SHP77 (cell line): ENCODE measurements around the gene SLC9A9.
A peak's percentile ranks its signal among the peaks of the same experiment; 100 is the strongest.

ENCODE experiments used
- DNase-seq, 2 experiments: peaks; one replicate each; lab custom pipeline; 2025; lab: John Stamatoyannopoulos, UW

SLC9A9 gene

DNA sequence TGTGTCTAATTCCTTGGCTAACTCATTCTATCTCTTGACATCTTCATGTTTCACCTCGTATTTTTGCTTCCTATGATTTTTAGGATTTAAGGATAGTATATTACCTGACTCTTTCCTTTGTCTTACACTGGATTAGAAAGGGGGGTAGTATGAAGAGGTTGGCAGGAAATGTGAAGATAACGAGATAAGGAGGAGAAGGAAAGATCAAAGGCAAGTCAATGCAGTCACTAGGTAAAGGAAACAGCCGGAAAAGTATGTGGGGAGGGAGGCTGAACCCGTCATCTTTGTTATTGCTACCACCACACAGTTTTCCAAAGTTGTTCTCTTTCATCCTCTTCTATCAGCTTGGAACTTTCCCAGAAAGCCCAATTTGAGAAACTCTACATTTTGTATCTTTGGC is 90.6 kb downstream of the SLC9A9 start:
- no peak for DNase-seq

- DNase-seq: no peak
These were observed 92.3 kb downstream of the SLC9A9 start for GRCh38 chr3:143755978-143756377.

DNA sequence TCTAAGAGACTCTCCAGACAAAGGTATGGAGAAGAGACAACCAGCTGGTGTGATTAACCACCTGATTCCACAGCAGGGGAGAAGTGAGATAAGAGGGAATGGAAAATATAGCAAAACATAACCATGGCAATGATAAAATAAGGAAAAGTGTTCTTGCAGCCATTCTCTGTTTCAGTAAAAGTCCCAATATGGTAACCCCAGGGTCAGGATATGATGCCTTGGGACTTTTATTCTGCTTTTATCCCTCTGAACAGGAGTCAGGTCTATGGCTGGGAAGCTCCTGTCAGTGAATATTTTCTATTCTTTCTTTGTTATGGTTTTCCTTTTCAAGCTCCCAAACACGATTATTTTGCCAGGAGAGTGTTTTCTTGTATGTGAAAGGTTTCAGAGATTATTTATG is 94.2 kb downstream of the SLC9A9 start:
- no peak for DNase-seq

GRCh38 chr3:143753456-143753855 is 94.8 kb downstream of the SLC9A9 start:
- no peak for DNase-seq

GRCh38 chr3:143753006-143753405 is 95.3 kb downstream of the SLC9A9 start:
- DNase-seq: no peak

DNA sequence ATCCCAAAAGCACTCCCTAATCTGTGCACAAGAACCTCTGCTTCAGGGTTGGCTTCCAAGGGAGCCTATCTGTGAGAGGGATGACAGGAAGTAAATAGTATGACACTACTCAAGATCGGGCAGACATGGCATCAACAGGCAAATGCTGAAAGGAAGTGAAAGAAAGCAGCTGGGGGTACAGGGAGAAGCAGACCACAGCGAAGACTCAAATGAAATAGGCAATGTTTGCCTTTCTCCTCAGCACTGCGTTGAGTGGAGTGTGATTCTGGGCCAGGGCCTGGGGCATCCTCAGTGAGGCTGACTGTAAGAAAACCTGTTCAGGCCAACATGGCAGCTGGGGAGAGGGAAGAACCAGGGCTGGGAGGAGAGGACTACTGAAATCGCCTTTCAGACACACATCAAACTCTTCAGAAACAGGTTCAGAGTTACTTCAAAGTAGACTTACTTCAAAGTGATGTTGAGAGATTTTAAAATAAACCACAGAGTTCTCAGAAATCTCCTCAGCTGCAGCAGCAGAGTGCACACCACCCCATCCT is 96.6 kb downstream of the SLC9A9 start:
- DNase-seq: no peak

DNA sequence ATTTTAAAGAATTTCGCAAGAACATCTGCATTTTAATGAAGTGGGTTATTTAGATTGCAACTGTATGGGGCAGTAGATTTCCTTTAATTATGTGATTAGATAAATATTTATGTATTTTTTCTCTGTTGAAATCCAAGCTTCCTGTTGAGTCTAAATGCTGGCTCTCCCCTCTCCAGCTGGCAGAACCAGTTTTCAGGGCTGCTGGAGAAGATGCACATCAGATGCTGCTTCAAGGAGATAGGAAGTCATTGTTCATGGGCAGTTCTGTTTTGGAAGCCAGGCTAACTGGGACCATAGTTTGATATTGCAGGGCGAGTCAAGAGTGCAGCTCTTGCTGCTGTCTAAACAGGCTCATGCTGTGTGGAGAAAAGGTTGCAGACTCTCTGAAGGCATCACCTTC is 97.4 kb downstream of the SLC9A9 start:
- DNase-seq: no peak

GRCh38 chr3:143749926-143750325 is 98.3 kb downstream of the SLC9A9 start:
- no peak for DNase-seq

DNA sequence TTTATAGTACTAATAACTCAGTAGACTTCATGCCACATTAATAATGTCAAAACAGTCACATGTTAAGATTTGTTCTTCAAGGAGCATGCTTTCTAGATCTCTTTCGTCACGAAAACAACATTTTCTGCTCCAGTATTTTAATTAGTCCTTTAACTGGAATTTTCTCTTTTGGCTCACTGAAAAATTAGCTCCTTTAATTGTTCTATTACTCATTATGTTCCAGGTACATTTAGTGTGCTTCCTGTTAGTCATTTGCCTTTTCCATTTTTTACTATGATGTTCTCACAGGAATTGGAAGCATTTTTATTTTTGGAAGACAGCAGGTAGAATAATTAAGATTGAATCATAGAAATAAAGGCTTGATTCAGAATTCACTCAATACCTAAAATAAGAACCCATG is 111.2 kb downstream of the SLC9A9 start:
- DNase-seq: no peak

GRCh38 chr3:143736205-143736997 is 111.9 kb downstream of the SLC9A9 start:
- no peak for DNase-seq

GRCh38 chr3:143731776-143732175 is 116.5 kb downstream of the SLC9A9 start:
- no peak for DNase-seq

DNA sequence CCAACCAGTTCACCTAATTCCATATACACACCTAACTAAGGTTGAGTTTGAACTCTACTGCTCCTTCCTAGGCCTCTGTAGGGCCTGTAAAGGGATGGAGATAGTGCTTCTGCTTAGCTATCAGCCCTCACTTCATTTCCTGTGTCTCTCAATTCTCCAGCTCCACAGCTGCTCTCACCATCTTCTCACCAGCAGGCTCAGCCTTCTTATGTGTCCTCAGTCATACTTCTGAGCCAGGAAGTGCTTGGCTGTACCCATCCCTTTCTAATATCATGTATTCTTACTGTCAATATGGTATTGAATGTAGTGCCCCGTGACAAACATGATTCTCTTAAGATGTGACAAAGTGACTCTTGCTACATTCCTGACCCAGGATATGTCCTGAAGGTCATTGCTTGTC is 116.9 kb downstream of the SLC9A9 start:
- DNase-seq: no peak

- no peak for DNase-seq
These were observed 120.9 kb downstream of the SLC9A9 start for GRCh38 chr3:143727391-143727790.

- DNase-seq: no peak
These were observed 121.5 kb downstream of the SLC9A9 start for GRCh38 chr3:143726727-143727126.

- DNase-seq: no peak
These were observed 127.9 kb downstream of the SLC9A9 start for GRCh38 chr3:143720381-143720780.

DNA sequence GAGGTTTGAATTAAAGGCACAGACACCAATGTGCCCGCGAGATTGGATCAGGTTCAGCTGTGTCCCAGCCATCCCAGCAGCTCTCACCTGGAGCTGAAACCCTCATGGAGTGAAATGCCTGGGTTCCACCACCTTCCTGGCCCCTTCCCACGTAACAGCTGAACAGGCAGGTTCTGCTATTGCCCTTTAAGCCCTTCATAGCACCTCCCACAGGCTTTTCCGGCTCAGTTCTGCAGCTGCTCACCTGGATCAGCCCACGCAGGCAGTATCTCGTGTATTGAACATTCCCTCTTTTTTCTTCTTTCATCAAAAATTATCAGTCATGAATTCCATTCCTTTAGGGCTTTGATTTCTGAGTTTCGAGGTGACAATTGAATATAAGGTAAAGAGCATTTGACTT is 129.8 kb downstream of the SLC9A9 start:
- DNase-seq: no peak

DNA sequence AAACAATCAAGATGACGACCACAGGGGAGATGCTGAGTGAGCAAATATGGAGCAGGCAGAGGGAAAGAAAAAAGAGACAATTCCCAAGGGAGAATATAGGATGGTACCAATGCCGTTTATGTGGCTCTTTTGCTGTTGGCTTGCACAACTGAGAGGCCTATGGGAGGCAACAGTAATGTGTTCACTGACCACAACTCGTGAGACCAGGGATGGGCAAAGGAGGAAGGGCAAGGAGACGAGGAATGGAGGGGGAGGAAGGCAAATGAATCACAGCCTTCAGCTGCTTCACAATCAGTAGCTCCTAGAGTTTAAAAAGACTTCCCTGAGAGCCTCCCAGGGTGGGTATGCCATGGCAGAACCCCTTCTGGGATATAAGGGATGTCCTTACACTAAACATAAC is 131.5 kb downstream of the SLC9A9 start:
- no peak for DNase-seq

- DNase-seq: no peak
These were observed 135.7 kb downstream of the SLC9A9 start for GRCh38 chr3:143712522-143712921.

DNA sequence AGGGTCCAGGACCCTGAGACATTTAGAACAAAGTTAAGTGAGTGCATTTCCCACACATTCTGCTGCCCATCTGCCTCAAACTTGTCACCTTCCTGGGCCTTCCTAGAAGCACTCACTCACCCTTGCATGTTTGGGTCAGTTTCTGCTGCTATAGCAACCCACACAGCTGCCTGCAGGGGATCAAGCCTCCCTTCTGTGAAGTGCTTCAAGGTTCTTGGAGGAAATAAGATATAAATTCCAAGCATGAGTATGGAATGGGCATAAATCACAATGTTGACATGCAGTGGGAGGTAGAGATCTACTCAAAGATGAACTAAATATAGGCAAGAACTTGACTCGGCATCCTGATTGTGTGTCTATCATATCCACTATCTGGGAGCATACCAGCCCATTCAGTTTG is 140.4 kb downstream of the SLC9A9 start:
- DNase-seq: no peak

DNA sequence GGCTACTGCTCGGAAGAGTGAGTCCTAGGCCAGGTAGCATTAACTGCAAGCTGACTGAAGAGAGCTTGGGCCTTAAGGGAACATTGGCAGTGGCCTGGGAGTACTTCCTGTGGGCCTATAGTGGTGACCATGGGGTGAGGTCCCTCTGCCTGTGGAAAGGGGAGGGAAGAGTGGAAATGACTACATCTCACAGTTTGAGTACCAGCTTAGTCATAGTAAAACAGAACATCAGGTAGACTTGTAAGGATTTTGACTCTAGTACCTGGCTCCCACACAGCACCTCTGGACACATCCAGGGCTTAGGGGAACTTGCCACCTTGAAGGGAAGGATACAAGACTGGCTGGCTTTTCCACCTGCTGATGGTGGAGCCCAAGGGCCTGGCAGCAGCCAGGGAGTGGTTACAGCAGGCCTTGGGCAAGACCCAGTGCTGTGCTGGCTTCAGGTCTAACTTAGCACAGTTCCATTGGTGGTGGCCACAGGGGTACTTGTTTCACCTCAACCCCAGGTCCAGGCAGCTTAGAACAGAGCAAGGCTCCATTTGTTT is 147.8 kb downstream of the SLC9A9 start:
- DNase-seq: no peak

- DNase-seq: no peak
These were observed 148.8 kb downstream of the SLC9A9 start for GRCh38 chr3:143699424-143699823.

DNA sequence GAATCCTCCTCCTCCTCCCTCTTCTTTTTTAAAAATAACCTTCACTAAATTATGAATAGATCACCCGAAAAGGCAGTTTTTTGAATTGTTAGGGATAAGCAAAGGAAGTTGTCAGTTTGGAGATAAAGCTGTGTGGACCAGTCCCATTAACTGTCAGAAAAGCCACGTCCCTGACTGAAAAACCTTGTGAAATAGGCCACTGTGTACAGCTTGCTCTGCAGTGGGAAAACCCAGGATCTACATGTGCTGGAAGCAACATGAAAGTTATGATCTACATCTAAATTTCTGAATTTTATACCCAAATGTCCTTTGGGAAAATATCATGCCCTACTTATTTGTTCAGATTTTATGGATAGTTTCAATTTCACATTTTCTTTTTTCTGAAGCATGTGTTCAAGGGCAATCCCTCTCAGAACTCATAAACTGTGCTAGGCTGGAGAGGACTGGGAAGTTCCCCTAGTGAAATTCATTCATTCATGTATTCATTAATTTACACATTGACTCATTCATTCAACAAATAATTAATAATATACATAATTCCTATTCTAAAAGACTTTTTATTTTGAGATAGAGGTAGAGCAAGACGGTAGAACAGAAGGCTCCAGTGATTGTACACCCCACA is 149.5 kb downstream of the SLC9A9 start:
- DNase-seq: no peak

- peak; percentile 8 to 45 for DNase-seq
These were observed 150.3 kb downstream of the SLC9A9 start for GRCh38 chr3:143697975-143698374.
